MCF 10A (cell line): Measurements from ENCODE around the gene ARSH. TPM values are rescaled to one million over a fixed set of nuclear protein-coding genes. Genes with fewer than 3 reads are reported as not detected.
"Not testable (repeated sequence)": the region's sequence is repeated elsewhere in the genome, so short reads cannot be mapped to it uniquely, and the experiment has no call there.

Experiments
- Bru-seq: library from RNA; stranded (reverse); fragments of 400-500 nt; gene quantifications from one replicate; lab custom pipeline; 2021; lab: Mats Ljungman, UMichigan
- BruChase-seq, 2 experiments: library from RNA; stranded (reverse); fragments of 400-500 nt; gene quantifications; one replicate each; lab custom pipeline; 2021; lab: Mats Ljungman, UMichigan
- BruUV-seq: library from RNA; stranded (reverse); fragments of 400-500 nt; replicated peaks from 2 replicates; lab custom pipeline; 2021; lab: Mats Ljungman, UMichigan
- CTCF ChIA-PET: fragments of 300-600 bp; sonication (Branson Sonifier 250); formaldehyde crosslinking; extraction: SDS; loops from one replicate; lab custom pipeline; 2021; ENCODE audit warnings: antibody characterized with exemption, inconsistent platforms; lab: Yijun Ruan, JAX
- POLR2A ChIA-PET: fragments of 300-600, 350-650 bp; sonication (Branson Sonifier 250); formaldehyde crosslinking; extraction: SDS; loops from one replicate; lab custom pipeline; 2020; ENCODE audit warnings: antibody characterized with exemption, inconsistent platforms; lab: Yijun Ruan, JAX
- DNase-seq: peaks from one replicate; pipeline ENCODE4 v3.0.0-alpha.2; 2018; ENCODE audit not compliant: unreplicated experiment
- H3K27ac Mint-ChIP-seq: one replicate; pipeline ENCODE4 v1.8.0; 2022; ENCODE audit warnings: mild to moderate bottlenecking, low read depth, mixed read lengths; ENCODE audit not compliant: unreplicated experiment
- H3K27me3 Mint-ChIP-seq: one replicate; pipeline ENCODE4 v1.8.0; 2022; ENCODE audit warnings: mixed read lengths; ENCODE audit not compliant: insufficient read depth, unreplicated experiment
- H3K36me3 Mint-ChIP-seq: one replicate; pipeline ENCODE4 v1.8.0; 2022; ENCODE audit warnings: mild to moderate bottlenecking, moderate library complexity, mixed read lengths; ENCODE audit not compliant: insufficient read depth, unreplicated experiment
- H3K4me1 Mint-ChIP-seq: one replicate; pipeline ENCODE4 v1.8.0; 2022; ENCODE audit warnings: mixed read lengths; ENCODE audit not compliant: insufficient read depth, unreplicated experiment
- H3K4me3 Mint-ChIP-seq: one replicate; pipeline ENCODE4 v1.8.0; 2022; ENCODE audit warnings: mild to moderate bottlenecking, moderate library complexity, mixed read lengths; ENCODE audit not compliant: unreplicated experiment
- H3K9me3 Mint-ChIP-seq: one replicate; pipeline ENCODE4 v1.8.0; 2022; ENCODE audit warnings: mixed read lengths; ENCODE audit not compliant: unreplicated experiment
- CTCF ChIP-seq: fragments of 200-600 bp; IDR thresholded peaks from one replicate; pipeline ENCODE4 v1.8.0; 2022; ENCODE audit warnings: antibody characterized with exemption, mild to moderate bottlenecking; ENCODE audit not compliant: unreplicated experiment
- intact Hi-C: fragments of 100-400 bp; cut with micrococcal nuclease; formaldehyde crosslinking; loops from 2 replicates; pipeline ENCODE4 v1.14.1; 2022
- long read RNA-seq: library from polyadenylated mRNA; stranded (forward); transcript quantifications from one replicate; pipeline ENCODE4 v2.0.0, GENCODE V29; 2022
- total RNA-seq: library from RNA; stranded (reverse); gene quantifications from 2 replicates; pipeline ENCODE4 v1.2.3, GENCODE V29; 2022

ARSH gene
- total RNA-seq = not detected in 2 replicates
- not detected for Bru-seq, nascent RNA
- BruChase-seq, experiment 1, labeled RNA remaining after a 6-hour chase = percentile 4 among the genes with signal in this experiment
- BruChase-seq, experiment 2, labeled RNA remaining after a 2-hour chase = not detected
- long read RNA-seq = 0 reads

- CTCF ChIA-PET = interaction anchor here (0.6 kb wide), 1 partner anchor 29 kb away, joined by 3 read pairs; no protein-coding TSS in a partner anchor
- no peak for TF ChIP-seq CTCF
- no peak within 1 kb of the TSS for H3K27ac Mint-ChIP-seq
Observed at GRCh38 chrX:3006495-3006894, at the start of gene ARSH. Gene ARSH, plus strand, starts transcription at chrX:3006546. Its CDS starts 67 bp downstream, at chrX:3006613.

GRCh38 chrX:2958199-2958598 lies 48.1 kb upstream of the ARSH start:
- POLR2A ChIA-PET = no interaction called here
- no peak overlapping the region for H3K27ac Mint-ChIP-seq
- peaks cover 29% of the 10 kb centered on the region for H3K27me3 Mint-ChIP-seq
- no TSS peak for BruUV-seq
- TF ChIP-seq CTCF = no peak
- no peaks in the 10 kb centered on the region for H3K4me1 Mint-ChIP-seq
- CTCF ChIA-PET = no interaction called here
- DNase-seq = no peak
- no peaks in the 10 kb centered on the region for H3K9me3 Mint-ChIP-seq
- intact Hi-C loops = no loop called here
- H3K4me3 Mint-ChIP-seq = no peak overlapping the region
- H3K36me3 Mint-ChIP-seq = no peaks in the 10 kb centered on the region

More at GRCh38 chrX:3006495-3006894, at the start of gene ARSH:
- peaks cover 13% of the 10 kb centered on the region for H3K9me3 Mint-ChIP-seq
- H3K4me1 Mint-ChIP-seq = no peaks in the 10 kb centered on the region
- no TSS peak for BruUV-seq
- H3K36me3 Mint-ChIP-seq = no peaks in the 10 kb centered on the region
- H3K27me3 Mint-ChIP-seq = no peaks in the 10 kb centered on the region
- intact Hi-C loops = no loop called here
- DNase-seq = no peak
- POLR2A ChIA-PET = no interaction called here
- no peak within 1 kb of the TSS for H3K4me3 Mint-ChIP-seq

- ChIA-PET CTCF (no interaction called here), POLR2A (no interaction called here)
- H3K9me3 Mint-ChIP-seq = no peaks in the 10 kb centered on the region
- DNase-seq = no peak
- H3K27me3 Mint-ChIP-seq = peaks cover 29% of the 10 kb centered on the region
- intact Hi-C loops = no loop called here
- no peak for TF ChIP-seq CTCF
- no peak overlapping the region for H3K27ac Mint-ChIP-seq
- no peaks in the 10 kb centered on the region for H3K36me3 Mint-ChIP-seq
- H3K4me3 Mint-ChIP-seq = no peak overlapping the region
- no TSS peak for BruUV-seq
- peaks cover 5% of the 10 kb centered on the region for H3K4me1 Mint-ChIP-seq
Observed at GRCh38 chrX:2960861-2961515, 45.4 kb upstream of the ARSH start.

GRCh38 chrX:2962381-2962780 lies 44.0 kb upstream of the ARSH start:
- Mint-ChIP-seq H3K4me1 (peaks cover 5% of the 10 kb centered on the region), H3K27ac (no peak overlapping the region), H3K36me3 (no peaks in the 10 kb centered on the region), H3K4me3 (no peak overlapping the region), H3K27me3 (peaks cover 29% of the 10 kb centered on the region), H3K9me3 (no peaks in the 10 kb centered on the region)
- intact Hi-C loops = no loop called here
- no peak for DNase-seq
- no TSS peak for BruUV-seq
- no peak for TF ChIP-seq CTCF
- ChIA-PET CTCF (no interaction called here), POLR2A (no interaction called here)

GRCh38 chrX:2963449-2963848 lies 42.9 kb upstream of the ARSH start:
- H3K27me3 Mint-ChIP-seq = peaks cover 29% of the 10 kb centered on the region
- POLR2A ChIA-PET, DNase-seq, intact Hi-C loops, H3K36me3 Mint-ChIP-seq, H3K27ac Mint-ChIP-seq, H3K9me3 Mint-ChIP-seq, H3K4me1 Mint-ChIP-seq, BruUV-seq, H3K4me3 Mint-ChIP-seq: not testable (repeated sequence)
- CTCF ChIA-PET = interaction anchor here (0.8 kb wide), 1 partner anchor 36 kb away, joined by 3 read pairs; no protein-coding TSS in a partner anchor
